Astrocyte of the spinal cord (primary cell): ENCODE results near the gene SPRN.

Experiments
- DNase-seq: peaks from one replicate; pipeline ENCODE4 v3.0.0; 2011; ENCODE audit warnings: low read depth, low spot score
- H3K4me3 ChIP-seq: 2 replicates; pipeline ENCODE4 v1.5.1; 2011; ENCODE audit warnings: low read depth, mild to moderate bottlenecking, low read length, moderate library complexity
- CTCF ChIP-seq: IDR thresholded peaks from 2 replicates; pipeline ENCODE4 v1.5.1; 2012; ENCODE audit warnings: low read depth, mild to moderate bottlenecking, low read length, inconsistent platforms
- in situ Hi-C: cut with HindIII; loops from 2 replicates; pipeline ENCODE4 v1.10.0; 2017; ENCODE audit warnings: low sequenced_read_pairs

The SPRN gene

GRCh38 chr10:133451346-133451745, 26.9 kb upstream of the SPRN start:
- TF ChIP-seq CTCF: no peak
- in situ Hi-C loops: no loop called here
- no peak overlapping the region for H3K4me3 ChIP-seq
- no peak for DNase-seq

- TF ChIP-seq CTCF: no peak
- DNase-seq: no peak
- in situ Hi-C loops: no loop called here
- H3K4me3 ChIP-seq: no peak overlapping the region
Measured at GRCh38 chr10:133448120-133448519, 23.7 kb upstream of the SPRN start.

- TF ChIP-seq CTCF: no peak
- in situ Hi-C loops: no loop called here
- no peak overlapping the region for H3K4me3 ChIP-seq
- DNase-seq: no peak
Measured at GRCh38 chr10:133446979-133447378, 22.6 kb upstream of the SPRN start.

GRCh38 chr10:133445751-133446708, 21.6 kb upstream of the SPRN start:
- no peak for DNase-seq
- no peak for TF ChIP-seq CTCF
- no peak overlapping the region for H3K4me3 ChIP-seq
- in situ Hi-C loops: no loop called here

- no peak for DNase-seq
Measured at GRCh38 chr10:133445268-133445732, 20.9 kb upstream of the SPRN start.

More at GRCh38 chr10:133445268-133445732, 20.9 kb upstream of the SPRN start:
- TF ChIP-seq CTCF: no peak
- H3K4me3 ChIP-seq: no peak overlapping the region
- in situ Hi-C loops: no loop called here
